Activated T-helper 17 cell treated with anti-CD3 and anti-CD28 coated beads, Interleukin-2, amount 50 U/mL, for 72 hours (primary cell): ENCODE results near the gene EML3. TPM values are rescaled to one million over a fixed set of nuclear protein-coding genes. Genes with fewer than 3 reads are reported as not detected.
"Not testable (repeated sequence)": the region's sequence is repeated elsewhere in the genome, so short reads cannot be mapped to it uniquely, and the experiment has no call there.

ENCODE experiments used
- ATAC-seq: fragments of 150-1000 bp; cut with Tn5 transposase; replicated peaks from 2 replicates; pipeline ENCODE4 v1.10.0; 2021; ENCODE audit warnings: mild to moderate bottlenecking, moderate library complexity
- H3K27ac Mint-ChIP-seq: one replicate; pipeline ENCODE4 v1.8.0; 2022; ENCODE audit warnings: mixed read lengths
- H3K27me3 Mint-ChIP-seq: one replicate; pipeline ENCODE4 v1.8.0; 2022; ENCODE audit warnings: mixed read lengths
- H3K36me3 Mint-ChIP-seq: one replicate; pipeline ENCODE4 v1.8.0; 2022; ENCODE audit warnings: low read depth, mild to moderate bottlenecking, mixed read lengths
- H3K4me1 Mint-ChIP-seq: one replicate; pipeline ENCODE4 v1.8.0; 2022; ENCODE audit warnings: mixed read lengths
- H3K4me3 Mint-ChIP-seq: one replicate; pipeline ENCODE4 v1.8.0; 2022; ENCODE audit warnings: mild to moderate bottlenecking, mixed read lengths
- H3K9me3 Mint-ChIP-seq: one replicate; pipeline ENCODE4 v1.8.0; 2022; ENCODE audit warnings: mixed read lengths
- total RNA-seq, 2 donors: library from RNA; stranded (reverse); gene quantifications; one replicate each; pipeline ENCODE4 v1.2.3, GENCODE V29; 2022

EML3 gene
- total RNA-seq, 2 donors from 2014 or later: 122 to 130 TPM

GRCh38 chr11:62575837-62576236, 36.7 kb downstream of the EML3 start:
- H3K36me3 Mint-ChIP-seq: peaks cover 82% of the 10 kb centered on the region
- H3K9me3 Mint-ChIP-seq: no peaks in the 10 kb centered on the region
- H3K27ac Mint-ChIP-seq: peak overlapping the region; percentile 98
- peak overlapping the region; percentile 98 for H3K4me3 Mint-ChIP-seq
- no peak for ATAC-seq
- peaks cover 30% of the 10 kb centered on the region for H3K4me1 Mint-ChIP-seq
- H3K27me3 Mint-ChIP-seq: no peaks in the 10 kb centered on the region

- no peak for ATAC-seq
- Mint-ChIP-seq H3K36me3 (peaks cover 86% of the 10 kb centered on the region), H3K4me1 (peaks cover 33% of the 10 kb centered on the region), H3K9me3 (no peaks in the 10 kb centered on the region), H3K27ac (peak overlapping the region; percentile 98), H3K4me3 (peak overlapping the region; percentile 98), H3K27me3 (no peaks in the 10 kb centered on the region)
Observed at GRCh38 chr11:62575156-62575555, 37.4 kb downstream of the EML3 start.

GRCh38 chr11:62574363-62575071, 38.1 kb downstream of the EML3 start:
- H3K9me3 Mint-ChIP-seq: no peaks in the 10 kb centered on the region
- peak; percentile 22 for ATAC-seq
- H3K27ac Mint-ChIP-seq: peak overlapping the region; percentile 98
- H3K4me3 Mint-ChIP-seq: peak overlapping the region; percentile 98
- no peaks in the 10 kb centered on the region for H3K27me3 Mint-ChIP-seq
- peaks cover 33% of the 10 kb centered on the region for H3K4me1 Mint-ChIP-seq
- peaks cover 93% of the 10 kb centered on the region for H3K36me3 Mint-ChIP-seq

- Mint-ChIP-seq H3K36me3 (peaks cover 99% of the 10 kb centered on the region), H3K9me3 (no peaks in the 10 kb centered on the region), H3K27me3 (no peaks in the 10 kb centered on the region), H3K4me1 (peaks cover 33% of the 10 kb centered on the region), H3K4me3 (peak within 1 kb of the TSS; percentile 98), H3K27ac (peak within 1 kb of the TSS; percentile 98)
- ATAC-seq: peak; percentile 95
Observed at GRCh38 chr11:62573592-62574362, 38.8 kb downstream of the EML3 start, which contains the start of gene EEF1G. Gene EEF1G, minus strand, starts transcription at chr11:62573891. Its CDS starts 49 bp downstream, at chr11:62573842.

- Mint-ChIP-seq H3K27ac (peak overlapping the region; percentile 98), H3K36me3 (peaks cover 99% of the 10 kb centered on the region), H3K9me3 (no peaks in the 10 kb centered on the region), H3K27me3 (no peaks in the 10 kb centered on the region), H3K4me3 (peak overlapping the region; percentile 98), H3K4me1 (peaks cover 33% of the 10 kb centered on the region)
- ATAC-seq: no peak
Observed at GRCh38 chr11:62573006-62573591, 39.5 kb downstream of the EML3 start.

GRCh38 chr11:62572431-62572830, 40.1 kb downstream of the EML3 start:
- Mint-ChIP-seq H3K9me3 (no peaks in the 10 kb centered on the region), H3K4me1 (peaks cover 34% of the 10 kb centered on the region), H3K27ac (peak overlapping the region; percentile 98), H3K27me3 (no peaks in the 10 kb centered on the region), H3K36me3 (peaks cover 99% of the 10 kb centered on the region), H3K4me3 (peak overlapping the region; percentile 98)
- no peak for ATAC-seq

- H3K27ac Mint-ChIP-seq: peak overlapping the region; percentile 98
- H3K9me3 Mint-ChIP-seq, H3K27me3 Mint-ChIP-seq, ATAC-seq: not testable (repeated sequence)
- H3K36me3 Mint-ChIP-seq: peaks cover 99% of the 10 kb centered on the region
- peak overlapping the region; percentile 98 for H3K4me3 Mint-ChIP-seq
- H3K4me1 Mint-ChIP-seq: peaks cover 41% of the 10 kb centered on the region
Observed at GRCh38 chr11:62571493-62571892, 41.1 kb downstream of the EML3 start.

GRCh38 chr11:62570903-62571302, 41.7 kb downstream of the EML3 start:
- H3K9me3 Mint-ChIP-seq, ATAC-seq, H3K27me3 Mint-ChIP-seq: not testable (repeated sequence)
- Mint-ChIP-seq H3K36me3 (peaks cover 100% of the 10 kb centered on the region), H3K4me1 (peaks cover 41% of the 10 kb centered on the region), H3K27ac (peak overlapping the region; percentile 98), H3K4me3 (peak overlapping the region; percentile 98)

- Mint-ChIP-seq H3K9me3 (no peaks in the 10 kb centered on the region), H3K27me3 (no peaks in the 10 kb centered on the region), H3K27ac (no peak overlapping the region), H3K4me1 (peaks cover 33% of the 10 kb centered on the region), H3K4me3 (peak overlapping the region; percentile 98), H3K36me3 (peaks cover 100% of the 10 kb centered on the region)
- no peak for ATAC-seq
Observed at GRCh38 chr11:62569611-62570010, 43.0 kb downstream of the EML3 start.

- Mint-ChIP-seq H3K36me3 (peaks cover 99% of the 10 kb centered on the region), H3K27me3 (no peaks in the 10 kb centered on the region), H3K27ac (peak overlapping the region; percentile 93), H3K4me1 (peaks cover 26% of the 10 kb centered on the region), H3K9me3 (no peaks in the 10 kb centered on the region), H3K4me3 (peak overlapping the region; percentile 77)
- peak; percentile 71 for ATAC-seq
Observed at GRCh38 chr11:62567018-62567633, 45.4 kb downstream of the EML3 start.

- ATAC-seq: no peak
Observed at GRCh38 chr11:62566247-62566646, 46.3 kb downstream of the EML3 start.

GRCh38 chr11:62565100-62565802, 47.3 kb downstream of the EML3 start:
- Mint-ChIP-seq H3K4me1 (peaks cover 24% of the 10 kb centered on the region), H3K27ac (no peak overlapping the region), H3K27me3 (no peaks in the 10 kb centered on the region), H3K36me3 (peaks cover 99% of the 10 kb centered on the region), H3K9me3 (no peaks in the 10 kb centered on the region), H3K4me3 (peak overlapping the region; percentile 5)
- no peak for ATAC-seq

More at GRCh38 chr11:62566247-62566646, 46.3 kb downstream of the EML3 start:
- Mint-ChIP-seq H3K27ac (peak overlapping the region; percentile 93), H3K27me3 (no peaks in the 10 kb centered on the region), H3K9me3 (no peaks in the 10 kb centered on the region), H3K4me3 (peak overlapping the region; percentile 77), H3K4me1 (peaks cover 23% of the 10 kb centered on the region), H3K36me3 (peaks cover 99% of the 10 kb centered on the region)

GRCh38 chr11:62561677-62562230, 50.8 kb downstream of the EML3 start:
- H3K4me1 Mint-ChIP-seq: peaks cover 38% of the 10 kb centered on the region
- peak overlapping the region; percentile 61 for H3K27ac Mint-ChIP-seq
- not testable (repeated sequence) for H3K9me3 Mint-ChIP-seq, ATAC-seq, H3K27me3 Mint-ChIP-seq
- peaks cover 99% of the 10 kb centered on the region for H3K36me3 Mint-ChIP-seq
- peak overlapping the region; percentile 9 for H3K4me3 Mint-ChIP-seq
